Measurements from ENCODE around the gene C8A. TPM values are rescaled to one million over a fixed set of nuclear protein-coding genes. Genes with fewer than 3 reads are reported as not detected.
A peak's percentile ranks its signal among the peaks of the same experiment; 100 is the strongest.

Gene C8A
- total RNA-seq, 1 experiment from 2014 or later: not detected

- H3K27ac ChIP-seq: no peak overlapping the region
- H3K4me1 ChIP-seq: no peaks in the 10 kb centered on the region
- no peak for DNase-seq
- H3K9me3 ChIP-seq (replicated peaks): no peaks in the 10 kb centered on the region
- no peaks in the 10 kb centered on the region for H3K36me3 ChIP-seq
- no peak overlapping the region for H3K4me3 ChIP-seq
- no peaks in the 10 kb centered on the region for H3K27me3 ChIP-seq
These were observed 62.8 kb downstream of the C8A start for GRCh38 chr1:56917356-56917755.

- H3K9me3 ChIP-seq (replicated peaks): no peaks in the 10 kb centered on the region
- H3K36me3 ChIP-seq: no peaks in the 10 kb centered on the region
- H3K4me3 ChIP-seq: no peak overlapping the region
- H3K4me1 ChIP-seq: no peaks in the 10 kb centered on the region
- no peak for DNase-seq
- H3K27me3 ChIP-seq: no peaks in the 10 kb centered on the region
- no peak overlapping the region for H3K27ac ChIP-seq
These were observed 66.0 kb downstream of the C8A start for GRCh38 chr1:56920591-56921001.

GRCh38 chr1:56921479-56921878 is 66.9 kb downstream of the C8A start:
- H3K4me3 ChIP-seq: no peak overlapping the region
- H3K36me3 ChIP-seq: no peaks in the 10 kb centered on the region
- no peak overlapping the region for H3K27ac ChIP-seq
- DNase-seq: no peak
- no peaks in the 10 kb centered on the region for H3K27me3 ChIP-seq
- H3K9me3 ChIP-seq (replicated peaks): no peaks in the 10 kb centered on the region
- H3K4me1 ChIP-seq: no peaks in the 10 kb centered on the region

GRCh38 chr1:56922070-56922469 is 67.5 kb downstream of the C8A start:
- no peak for DNase-seq
- H3K36me3 ChIP-seq: no peaks in the 10 kb centered on the region
- H3K4me1 ChIP-seq: no peaks in the 10 kb centered on the region
- H3K27ac ChIP-seq: no peak overlapping the region
- no peak overlapping the region for H3K4me3 ChIP-seq
- H3K27me3 ChIP-seq: no peaks in the 10 kb centered on the region
- H3K9me3 ChIP-seq (replicated peaks): no peaks in the 10 kb centered on the region

GRCh38 chr1:56922507-56922906 is 67.9 kb downstream of the C8A start:
- Histone ChIP-seq H3K27me3 (no peaks in the 10 kb centered on the region), H3K4me1 (no peaks in the 10 kb centered on the region), H3K36me3 (no peaks in the 10 kb centered on the region), H3K27ac (no peak overlapping the region), H3K9me3 (replicated peaks) (no peaks in the 10 kb centered on the region), H3K4me3 (no peak overlapping the region)
- no peak for DNase-seq

- no peak for DNase-seq
- Histone ChIP-seq H3K27me3 (no peaks in the 10 kb centered on the region), H3K36me3 (no peaks in the 10 kb centered on the region)
These were observed 68.6 kb downstream of the C8A start for GRCh38 chr1:56923201-56923600.

GRCh38 chr1:56924116-56924515 is 69.5 kb downstream of the C8A start:
- DNase-seq: no peak
- Histone ChIP-seq H3K9me3 (replicated peaks) (no peaks in the 10 kb centered on the region), H3K36me3 (no peaks in the 10 kb centered on the region), H3K27ac (no peak overlapping the region), H3K4me3 (no peak overlapping the region), H3K4me1 (no peaks in the 10 kb centered on the region), H3K27me3 (no peaks in the 10 kb centered on the region)

More at GRCh38 chr1:56923201-56923600, 68.6 kb downstream of the C8A start:
- Histone ChIP-seq H3K27ac (no peak overlapping the region), H3K9me3 (replicated peaks) (no peaks in the 10 kb centered on the region), H3K4me3 (no peak overlapping the region), H3K4me1 (no peaks in the 10 kb centered on the region)

- Histone ChIP-seq H3K27me3 (no peaks in the 10 kb centered on the region), H3K27ac (no peak overlapping the region), H3K4me3 (no peak overlapping the region), H3K9me3 (replicated peaks) (no peaks in the 10 kb centered on the region), H3K36me3 (no peaks in the 10 kb centered on the region), H3K4me1 (no peaks in the 10 kb centered on the region)
- DNase-seq: no peak
These were observed 70.6 kb downstream of the C8A start for GRCh38 chr1:56925193-56925592.

- H3K9me3 ChIP-seq (replicated peaks): no peaks in the 10 kb centered on the region
- no peaks in the 10 kb centered on the region for H3K27me3 ChIP-seq
- H3K4me3 ChIP-seq: no peak overlapping the region
- H3K4me1 ChIP-seq: peaks cover 9% of the 10 kb centered on the region; the same call in 1 of the 2 replicates
- H3K27ac ChIP-seq: no peak overlapping the region
- DNase-seq: no peak
- H3K36me3 ChIP-seq: no peaks in the 10 kb centered on the region
These were observed 72.6 kb downstream of the C8A start for GRCh38 chr1:56927171-56927570.

- Histone ChIP-seq H3K27ac (no peak overlapping the region), H3K36me3 (no peaks in the 10 kb centered on the region), H3K4me3 (no peak overlapping the region), H3K27me3 (no peaks in the 10 kb centered on the region), H3K4me1 (peaks cover 9% of the 10 kb centered on the region; the same call in 1 of the 2 replicates), H3K9me3 (replicated peaks) (no peaks in the 10 kb centered on the region)
- no peak for DNase-seq
These were observed 73.4 kb downstream of the C8A start for GRCh38 chr1:56927986-56928385.

GRCh38 chr1:56929492-56929891 is 74.9 kb downstream of the C8A start:
- Histone ChIP-seq H3K4me3 (no peak overlapping the region), H3K36me3 (no peaks in the 10 kb centered on the region), H3K27ac (no peak overlapping the region), H3K27me3 (no peaks in the 10 kb centered on the region), H3K4me1 (peaks cover 9% of the 10 kb centered on the region; the same call in 1 of the 2 replicates), H3K9me3 (replicated peaks) (no peaks in the 10 kb centered on the region)
- no peak for DNase-seq

GRCh38 chr1:56931211-56931610 is 76.6 kb downstream of the C8A start:
- Histone ChIP-seq H3K9me3 (replicated peaks) (no peaks in the 10 kb centered on the region), H3K4me1 (peaks cover 9% of the 10 kb centered on the region; the same call in 1 of the 2 replicates)

GRCh38 chr1:56931686-56932085 is 77.1 kb downstream of the C8A start:
- Histone ChIP-seq H3K36me3 (no peaks in the 10 kb centered on the region), H3K4me3 (no peak overlapping the region), H3K9me3 (replicated peaks) (no peaks in the 10 kb centered on the region), H3K27me3 (no peaks in the 10 kb centered on the region), H3K4me1 (peaks cover 9% of the 10 kb centered on the region; the same call in 1 of the 2 replicates), H3K27ac (no peak overlapping the region)
- peak in 1 of 2 experiments; percentile 18 for DNase-seq

More at GRCh38 chr1:56931211-56931610, 76.6 kb downstream of the C8A start:
- peak in 1 of 2 experiments; percentile 29 for DNase-seq
- Histone ChIP-seq H3K27ac (no peak overlapping the region), H3K36me3 (no peaks in the 10 kb centered on the region), H3K4me3 (no peak overlapping the region), H3K27me3 (no peaks in the 10 kb centered on the region)

- H3K9me3 ChIP-seq (replicated peaks): no peaks in the 10 kb centered on the region
- peaks cover 9% of the 10 kb centered on the region; the same call in 1 of the 2 replicates for H3K4me1 ChIP-seq
These were observed 78.6 kb downstream of the C8A start for GRCh38 chr1:56933161-56933560.

GRCh38 chr1:56933606-56934005 is 79.0 kb downstream of the C8A start:
- H3K27me3 ChIP-seq: no peaks in the 10 kb centered on the region
- H3K4me1 ChIP-seq: peaks cover 9% of the 10 kb centered on the region; the same call in 1 of the 2 replicates
- no peak overlapping the region for H3K27ac ChIP-seq
- DNase-seq: no peak
- H3K4me3 ChIP-seq: no peak overlapping the region
- no peaks in the 10 kb centered on the region for H3K9me3 ChIP-seq (replicated peaks)
- no peaks in the 10 kb centered on the region for H3K36me3 ChIP-seq

More at GRCh38 chr1:56933161-56933560, 78.6 kb downstream of the C8A start:
- Histone ChIP-seq H3K27me3 (no peaks in the 10 kb centered on the region), H3K36me3 (no peaks in the 10 kb centered on the region), H3K4me3 (no peak overlapping the region), H3K27ac (no peak overlapping the region)
- DNase-seq: no peak

GRCh38 chr1:56934430-56935060 is 79.9 kb downstream of the C8A start:
- Histone ChIP-seq H3K9me3 (replicated peaks) (no peaks in the 10 kb centered on the region), H3K4me3 (no peak overlapping the region), H3K36me3 (no peaks in the 10 kb centered on the region), H3K4me1 (peaks cover 9% of the 10 kb centered on the region; the same call in 1 of the 2 replicates), H3K27ac (no peak overlapping the region), H3K27me3 (no peaks in the 10 kb centered on the region)
- DNase-seq: peak; percentile 7

Data from SJCRH30 (cell line).